ENCODE data around the gene DMRTC2.
A peak's percentile ranks its signal among the peaks of the same experiment; 100 is the strongest.

DMRTC2 gene

GRCh38 chr19:41853768-41854167, 8.9 kb downstream of the DMRTC2 start:
- Histone ChIP-seq H2BK5ac (ENCODE audit: low read length) (no peak overlapping the region), H3K18ac (ENCODE audit: low read length) (no peak overlapping the region), H3K4ac (ENCODE audit: low read length) (no peak overlapping the region), H3K4me2 (ENCODE audit: insufficient read depth, low read length, poor library complexity, severe bottlenecking) (no peak overlapping the region), H3K27ac (replicated peaks; ENCODE audit: low read length) (no peak overlapping the region), H2BK12ac (ENCODE audit: low read length) (no peak overlapping the region), H2BK15ac (ENCODE audit: low read length) (no peak overlapping the region), H3K27me3 (ENCODE audit: control insufficient read depth in 3 of 3, insufficient read depth in 3 of 3, low read depth in 1 of 3, low read length in 3 of 3) (peaks cover 0 to 64% (median 0%) of the 10 kb centered on the region in 3 experiments), H2AFZ (ENCODE audit: low read length) (no peak overlapping the region), H3K23ac (ENCODE audit: low read depth, low read length, poor library complexity) (no peak overlapping the region), H3K36me3 (replicated peaks in 1 of 2; ENCODE audit: control insufficient read depth in 2 of 2, insufficient read depth in 2 of 2, low read length in 2 of 2) (no peaks in the 10 kb centered on the region), H3K4me3 (ENCODE audit: low read length in 2 of 2) (no peak overlapping the region), H4K8ac (ENCODE audit: low read depth, low read length) (no peak overlapping the region), H2BK120ac (ENCODE audit: low read depth, low read length) (no peak overlapping the region), H3K4me1 (ENCODE audit: control insufficient read depth in 2 of 2, insufficient read depth in 1 of 2, low read depth in 1 of 2, low read length in 2 of 2) (no peaks in the 10 kb centered on the region), H3K9ac (ENCODE audit: low read depth, low read length, poor library complexity) (no peak overlapping the region), H3K14ac (ENCODE audit: low read length) (no peak overlapping the region), H2AK5ac (ENCODE audit: low read depth, low read length) (no peak overlapping the region), H3K9me3 (replicated peaks in 1 of 2; ENCODE audit: control insufficient read depth in 2 of 2, insufficient read depth in 1 of 2, low read depth in 1 of 2, low read length in 2 of 2) (peaks cover 0 to 2% of the 10 kb centered on the region in 2 donors), H3K79me1 (ENCODE audit: low read depth, low read length) (no peaks in the 10 kb centered on the region), H4K91ac (ENCODE audit: low read depth, low read length, poor library complexity) (no peak overlapping the region)
- no CpG with 5 or more reads among the region's 2 CpGs for WGBS, 2 donors (ENCODE audit: extremely low coverage in 2 of 2, insufficient read length in 2 of 2, insufficient replicate concordance in 1 of 2)
- DNase-seq (ENCODE audit: low spot score) = no peak

GRCh38 chr19:41859213-41859617, 14.4 kb downstream of the DMRTC2 start:
- Histone ChIP-seq H3K9me3 (replicated peaks in 1 of 2; ENCODE audit: control insufficient read depth in 2 of 2, insufficient read depth in 1 of 2, low read depth in 1 of 2, low read length in 2 of 2) (peaks cover 0 to 2% of the 10 kb centered on the region in 2 donors), H3K4me2 (ENCODE audit: insufficient read depth, low read length, poor library complexity, severe bottlenecking) (no peak overlapping the region), H4K8ac (ENCODE audit: low read depth, low read length) (no peak overlapping the region), H2AK5ac (ENCODE audit: low read depth, low read length) (no peak overlapping the region), H3K4ac (ENCODE audit: low read length) (no peak overlapping the region), H3K4me3 (ENCODE audit: low read length in 2 of 2) (peak overlapping the region in 1 of 2 donors; percentile 16), H2BK12ac (ENCODE audit: low read length) (no peak overlapping the region), H3K4me1 (ENCODE audit: control insufficient read depth in 2 of 2, insufficient read depth in 1 of 2, low read depth in 1 of 2, low read length in 2 of 2) (peaks cover 16 to 21% of the 10 kb centered on the region in 2 donors), H2BK120ac (ENCODE audit: low read depth, low read length) (no peak overlapping the region), H3K36me3 (replicated peaks in 1 of 2; ENCODE audit: control insufficient read depth in 2 of 2, insufficient read depth in 2 of 2, low read length in 2 of 2) (peaks cover 33 to 37% of the 10 kb centered on the region in 2 donors), H2BK5ac (ENCODE audit: low read length) (no peak overlapping the region), H2BK15ac (ENCODE audit: low read length) (no peak overlapping the region), H3K27ac (replicated peaks; ENCODE audit: low read length) (peak overlapping the region; percentile 38), H3K14ac (ENCODE audit: low read length) (no peak overlapping the region), H3K23ac (ENCODE audit: low read depth, low read length, poor library complexity) (peak overlapping the region; percentile 99), H3K9ac (ENCODE audit: low read depth, low read length, poor library complexity) (no peak overlapping the region), H3K79me1 (ENCODE audit: low read depth, low read length) (peaks cover 16% of the 10 kb centered on the region), H3K27me3 (ENCODE audit: control insufficient read depth in 3 of 3, insufficient read depth in 3 of 3, low read depth in 1 of 3, low read length in 3 of 3) (peaks cover 0 to 13% (median 0%) of the 10 kb centered on the region in 3 experiments), H3K18ac (ENCODE audit: low read length) (no peak overlapping the region), H2AFZ (ENCODE audit: low read length) (peak overlapping the region; percentile 54), H4K91ac (ENCODE audit: low read depth, low read length, poor library complexity) (no peak overlapping the region)
- WGBS, 2 donors (ENCODE audit: extremely low coverage in 2 of 2, insufficient read length in 2 of 2, insufficient replicate concordance in 1 of 2) = no CpG with 5 or more reads among the region's 8 CpGs
- DNase-seq (ENCODE audit: low spot score) = no peak

- Histone ChIP-seq H3K4ac (ENCODE audit: low read length) (no peak within 1 kb of the TSS), H2BK12ac (ENCODE audit: low read length) (no peak within 1 kb of the TSS), H3K4me3 (ENCODE audit: low read length in 2 of 2) (peak within 1 kb of the TSS; percentile 95 to 98), H3K27ac (replicated peaks; ENCODE audit: low read length) (peak within 1 kb of the TSS; percentile 83), H3K9ac (ENCODE audit: low read depth, low read length, poor library complexity) (peak within 1 kb of the TSS; percentile 99), H3K9me3 (replicated peaks in 1 of 2; ENCODE audit: control insufficient read depth in 2 of 2, insufficient read depth in 1 of 2, low read depth in 1 of 2, low read length in 2 of 2) (no peaks in the 10 kb centered on the region), H3K4me2 (ENCODE audit: insufficient read depth, low read length, poor library complexity, severe bottlenecking) (peak within 1 kb of the TSS; percentile 72), H3K27me3 (ENCODE audit: control insufficient read depth in 3 of 3, insufficient read depth in 3 of 3, low read depth in 1 of 3, low read length in 3 of 3) (peaks cover 0 to 7% (median 0%) of the 10 kb centered on the region in 3 experiments), H2BK120ac (ENCODE audit: low read depth, low read length) (no peak within 1 kb of the TSS), H3K18ac (ENCODE audit: low read length) (peak within 1 kb of the TSS; percentile 92), H2BK5ac (ENCODE audit: low read length) (peak within 1 kb of the TSS; percentile 99), H3K23ac (ENCODE audit: low read depth, low read length, poor library complexity) (peak within 1 kb of the TSS; percentile 99), H3K36me3 (replicated peaks in 1 of 2; ENCODE audit: control insufficient read depth in 2 of 2, insufficient read depth in 2 of 2, low read length in 2 of 2) (peaks cover 39 to 43% of the 10 kb centered on the region in 2 donors), H2AFZ (ENCODE audit: low read length) (peak within 1 kb of the TSS; percentile 90), H4K91ac (ENCODE audit: low read depth, low read length, poor library complexity) (no peak within 1 kb of the TSS), H4K8ac (ENCODE audit: low read depth, low read length) (no peak within 1 kb of the TSS), H3K79me1 (ENCODE audit: low read depth, low read length) (peaks cover 21% of the 10 kb centered on the region), H3K14ac (ENCODE audit: low read length) (peak within 1 kb of the TSS; percentile 66), H2BK15ac (ENCODE audit: low read length) (no peak within 1 kb of the TSS), H2AK5ac (ENCODE audit: low read depth, low read length) (peak within 1 kb of the TSS; percentile 88), H3K4me1 (ENCODE audit: control insufficient read depth in 2 of 2, insufficient read depth in 1 of 2, low read depth in 1 of 2, low read length in 2 of 2) (peaks cover 16 to 21% of the 10 kb centered on the region in 2 donors)
- WGBS, 2 donors (ENCODE audit: extremely low coverage in 2 of 2, insufficient read length in 2 of 2, insufficient replicate concordance in 1 of 2) = no CpG with 5 or more reads among the region's 76 CpGs
- DNase-seq (ENCODE audit: low spot score) = peak; percentile 99
Observed at GRCh38 chr19:41859618-41860418, 15.0 kb downstream of the DMRTC2 start, which contains the start of gene RPS19. Gene RPS19 (plus strand): TSS chr19:41860255. CDS start chr19:41860775, 520 bp downstream.

- no CpG with 5 or more reads among the region's 45 CpGs for WGBS, 2 donors (ENCODE audit: extremely low coverage in 2 of 2, insufficient read length in 2 of 2, insufficient replicate concordance in 1 of 2)
Observed at GRCh38 chr19:41860419-41861115, 15.7 kb downstream of the DMRTC2 start.

More at GRCh38 chr19:41860419-41861115, 15.7 kb downstream of the DMRTC2 start:
- Histone ChIP-seq H2BK12ac (ENCODE audit: low read length) (no peak overlapping the region), H3K79me1 (ENCODE audit: low read depth, low read length) (peaks cover 21% of the 10 kb centered on the region), H3K4me3 (ENCODE audit: low read length in 2 of 2) (peak overlapping the region; percentile 95 to 98), H2BK120ac (ENCODE audit: low read depth, low read length) (no peak overlapping the region), H2AK5ac (ENCODE audit: low read depth, low read length) (peak overlapping the region; percentile 88), H3K27ac (replicated peaks; ENCODE audit: low read length) (peak overlapping the region; percentile 26), H3K4me1 (ENCODE audit: control insufficient read depth in 2 of 2, insufficient read depth in 1 of 2, low read depth in 1 of 2, low read length in 2 of 2) (peaks cover 16 to 21% of the 10 kb centered on the region in 2 donors), H3K36me3 (replicated peaks in 1 of 2; ENCODE audit: control insufficient read depth in 2 of 2, insufficient read depth in 2 of 2, low read length in 2 of 2) (peaks cover 43 to 51% of the 10 kb centered on the region in 2 donors), H3K4ac (ENCODE audit: low read length) (no peak overlapping the region), H3K9ac (ENCODE audit: low read depth, low read length, poor library complexity) (peak overlapping the region; percentile 99), H4K8ac (ENCODE audit: low read depth, low read length) (no peak overlapping the region), H2BK5ac (ENCODE audit: low read length) (peak overlapping the region; percentile 99), H3K9me3 (replicated peaks in 1 of 2; ENCODE audit: control insufficient read depth in 2 of 2, insufficient read depth in 1 of 2, low read depth in 1 of 2, low read length in 2 of 2) (no peaks in the 10 kb centered on the region), H2AFZ (ENCODE audit: low read length) (peak overlapping the region; percentile 90), H3K18ac (ENCODE audit: low read length) (peak overlapping the region; percentile 92), H3K27me3 (ENCODE audit: control insufficient read depth in 3 of 3, insufficient read depth in 3 of 3, low read depth in 1 of 3, low read length in 3 of 3) (peaks cover 0 to 3% (median 0%) of the 10 kb centered on the region in 3 experiments), H3K23ac (ENCODE audit: low read depth, low read length, poor library complexity) (peak overlapping the region; percentile 99), H2BK15ac (ENCODE audit: low read length) (no peak overlapping the region), H3K4me2 (ENCODE audit: insufficient read depth, low read length, poor library complexity, severe bottlenecking) (peak overlapping the region; percentile 72), H3K14ac (ENCODE audit: low read length) (peak overlapping the region; percentile 66), H4K91ac (ENCODE audit: low read depth, low read length, poor library complexity) (no peak overlapping the region)
- DNase-seq (ENCODE audit: low spot score) = no peak
